GM12875 (cell line): ENCODE measurements around the gene PHC3.
"Not testable (repeated sequence)": the region's sequence is repeated elsewhere in the genome, so short reads cannot be mapped to it uniquely, and the experiment has no call there.

ENCODE experiments used
- H3K4me3 ChIP-seq: one replicate; pipeline ENCODE4 v1.5.1; 2011; ENCODE audit warnings: low read depth, low read length, control low read depth
- CTCF ChIP-seq: IDR thresholded peaks from 2 replicates; pipeline ENCODE4 v1.5.1; 2011; ENCODE audit warnings: low read depth, mild to moderate bottlenecking, control low read depth, inconsistent platforms, low read length, moderate library complexity, borderline replicate concordance; ENCODE audit not compliant: insufficient read depth

PHC3 gene

GRCh38 chr3:170128259-170128976, 53.1 kb downstream of the PHC3 start:
- TF ChIP-seq CTCF: no peak
- no peak overlapping the region for H3K4me3 ChIP-seq

- H3K4me3 ChIP-seq: no peak overlapping the region
Observed at GRCh38 chr3:170117134-170117533, 64.4 kb downstream of the PHC3 start.

GRCh38 chr3:170114165-170114564, 67.4 kb downstream of the PHC3 start:
- not testable (repeated sequence) for H3K4me3 ChIP-seq

More at GRCh38 chr3:170117134-170117533, 64.4 kb downstream of the PHC3 start:
- no peak for TF ChIP-seq CTCF

- no peak for TF ChIP-seq CTCF
Observed at GRCh38 chr3:170111147-170111771, 70.3 kb downstream of the PHC3 start.

GRCh38 chr3:170109579-170110293, 71.8 kb downstream of the PHC3 start:
- TF ChIP-seq CTCF: no peak
- no peak overlapping the region for H3K4me3 ChIP-seq

More at GRCh38 chr3:170111147-170111771, 70.3 kb downstream of the PHC3 start:
- H3K4me3 ChIP-seq: no peak overlapping the region

GRCh38 chr3:170108955-170109354, 72.6 kb downstream of the PHC3 start:
- no peak overlapping the region for H3K4me3 ChIP-seq
- no peak for TF ChIP-seq CTCF

GRCh38 chr3:170107941-170108340, 73.6 kb downstream of the PHC3 start:
- no peak overlapping the region for H3K4me3 ChIP-seq
- no peak for TF ChIP-seq CTCF
